Measurements from ENCODE around the gene RAD51D. TPM values are rescaled to one million over a fixed set of nuclear protein-coding genes. Genes with fewer than 3 reads are reported as not detected.
"Not testable (repeated sequence)": the region's sequence is repeated elsewhere in the genome, so short reads cannot be mapped to it uniquely, and the experiment has no call there.

Gene RAD51D
- total RNA-seq, 1 donor from 2014 or later = 13.2 TPM

- no peak for TF ChIP-seq CTCF (IDR thresholded peaks at IDR 0.05)
- no peak overlapping the region for H3K27ac ChIP-seq
Observed at GRCh38 chr17:35046740-35047283, 72.8 kb downstream of the RAD51D start.

GRCh38 chr17:35046245-35046644, 73.4 kb downstream of the RAD51D start:
- no peak for ATAC-seq
- H3K27me3 ChIP-seq (ENCODE audit: low read depth) = no peaks in the 10 kb centered on the region
- H3K27ac ChIP-seq = no peak overlapping the region
- H3K4me1 ChIP-seq = peaks cover 29% of the 10 kb centered on the region
- H3K9me3 ChIP-seq = no peaks in the 10 kb centered on the region
- intact Hi-C loops (cut with DNase I) = no loop called here
- no peaks in the 10 kb centered on the region for H3K36me3 ChIP-seq
- TF ChIP-seq CTCF (IDR thresholded peaks at IDR 0.05) = no peak
- no peak for DNase-seq
- H3K4me3 ChIP-seq = no peak overlapping the region

More at GRCh38 chr17:35046740-35047283, 72.8 kb downstream of the RAD51D start:
- H3K36me3 ChIP-seq = no peaks in the 10 kb centered on the region
- no peaks in the 10 kb centered on the region for H3K27me3 ChIP-seq (ENCODE audit: low read depth)
- peaks cover 35% of the 10 kb centered on the region for H3K4me1 ChIP-seq
- no peaks in the 10 kb centered on the region for H3K9me3 ChIP-seq
- intact Hi-C loops (cut with DNase I) = no loop called here
- ATAC-seq = no peak
- no peak for DNase-seq
- H3K4me3 ChIP-seq = no peak overlapping the region

- ATAC-seq; H3K4me3 ChIP-seq; H3K36me3 ChIP-seq; H3K9me3 ChIP-seq; DNase-seq; H3K27ac ChIP-seq; H3K27me3 ChIP-seq (ENCODE audit: low read depth); intact Hi-C loops (cut with DNase I): not testable (repeated sequence)
- H3K4me1 ChIP-seq = peaks cover 22% of the 10 kb centered on the region
Observed at GRCh38 chr17:35045458-35045979, 74.1 kb downstream of the RAD51D start.

- Histone ChIP-seq H3K9me3 (no peaks in the 10 kb centered on the region), H3K27ac (no peak overlapping the region), H3K27me3 (ENCODE audit: low read depth) (no peaks in the 10 kb centered on the region), H3K36me3 (no peaks in the 10 kb centered on the region), H3K4me1 (peaks cover 17% of the 10 kb centered on the region), H3K4me3 (no peak overlapping the region)
- intact Hi-C loops (cut with DNase I) = no loop called here
- no peak for ATAC-seq
- DNase-seq = no peak
- no peak for TF ChIP-seq CTCF (IDR thresholded peaks at IDR 0.05)
Observed at GRCh38 chr17:35044181-35044580, 75.5 kb downstream of the RAD51D start.

Other genes starting within 250 kb of the RAD51D start
- 1.5 TPM for gene CCT6B, start 158.4 kb downstream of the RAD51D start, total RNA-seq
- gene ZNF830, start 158.3 kb downstream of the RAD51D start, total RNA-seq = 17.8 TPM
- 26.6 TPM for gene LIG3, start 139.3 kb downstream of the RAD51D start, total RNA-seq
- gene RFFL, start 56.2 kb downstream of the RAD51D start, total RNA-seq = 27.6 TPM
- not detected for gene FNDC8, start 1.8 kb upstream of the RAD51D start, total RNA-seq
- gene NLE1, start 22.4 kb upstream of the RAD51D start, total RNA-seq = 9.0 TPM
- 0.77 TPM for gene UNC45B, start 28.0 kb upstream of the RAD51D start, total RNA-seq
- gene SLC35G3, start 74.5 kb upstream of the RAD51D start, total RNA-seq = not detected
- gene SLFN5, start 123.2 kb upstream of the RAD51D start, total RNA-seq = 47.6 TPM

Measured in lower lobe of right lung (tissue), 2 donors.